A549 (cell line): ENCODE data around the gene PSMC3.

ENCODE experiments used
- CTCF ChIP-seq: fragments of >200 bp; sonication (Bioruptor Twin); formaldehyde crosslinking; IDR thresholded peaks from 3 replicates; pipeline ENCODE4 v1.5.1; 2016
- EP300 ChIP-seq, 2 experiments: fragments of >200 bp; sonication (Bioruptor Twin); formaldehyde crosslinking; IDR thresholded peaks; 2 replicates in 1 of 2; 3 replicates in 1 of 2; pipeline ENCODE4 v1.6.1; 2016 to 2017
- HEYL ChIP-seq: fragments of 250-450 bp; sonication (Bioruptor Pico); IDR thresholded peaks from 2 replicates; pipeline ENCODE4 v1.8.0; 2021; ENCODE audit warnings: mild to moderate bottlenecking, moderate library complexity
- JUN ChIP-seq, 2 experiments: fragments of >200 bp; sonication (Bioruptor Twin); formaldehyde crosslinking; IDR thresholded peaks; 2 replicates in 1 of 2; 3 replicates in 1 of 2; pipeline ENCODE4 v1.6.1; 2016 to 2017
- POLR2A ChIP-seq: IDR thresholded peaks from 2 replicates; pipeline ENCODE4 v1.6.1; 2012; ENCODE audit warnings: mild to moderate bottlenecking, low read length
- POLR2AphosphoS2 ChIP-seq: conservative IDR thresholded peaks from 2 replicates; pipeline ENCODE4 v1.6.1; 2012; ENCODE audit warnings: low read length, improper control_type of control experiment, inconsistent platforms
- RARB ChIP-seq: fragments of 250-450 bp; sonication (Bioruptor Pico); IDR thresholded peaks from 2 replicates; pipeline ENCODE4 v1.8.0; 2021; ENCODE audit warnings: mild to moderate bottlenecking, moderate library complexity
- RFX5 ChIP-seq: fragments of 450-650 bp; IDR thresholded peaks from 2 replicates; pipeline ENCODE4 v1.7.1; 2014; ENCODE audit warnings: antibody characterized with exemption, mild to moderate bottlenecking, moderate library complexity
- USF2 ChIP-seq: fragments of 450-650 bp; IDR thresholded peaks from 2 replicates; pipeline ENCODE4 v1.6.1; 2014; ENCODE audit warnings: antibody characterized with exemption

- TF ChIP-seq CTCF = no peak
- no peak for TF ChIP-seq RFX5
- no peak for TF ChIP-seq POLR2AphosphoS2
- no peak for TF ChIP-seq USF2
- TF ChIP-seq POLR2A = no peak
- TF ChIP-seq JUN (IDR thresholded peaks at IDR 0.05) = no peak
- no peak for TF ChIP-seq EP300 (IDR thresholded peaks at IDR 0.05)
- TF ChIP-seq RARB (CRISPR knock-in tag) = no peak
- no peak for TF ChIP-seq HEYL (CRISPR knock-in tag)
Measured at GRCh38 chr11:47434011-47434786, 8.0 kb upstream of the PSMC3 start.
